GM23338 (cell line): ENCODE results near the gene SEC14L1. TPM values are rescaled to one million over a fixed set of nuclear protein-coding genes. Genes with fewer than 3 reads are reported as not detected.

Source experiments
- ATAC-seq: fragments of 200-7000 bp; cut with Tn5 transposase; 3 replicates; pipeline ENCODE4 v1.9.1; 2020
- DNase-seq: peaks from one replicate; pipeline ENCODE4 v3.0.0-alpha.2; 2015; ENCODE audit warnings: low spot score
- H2AFZ ChIP-seq: fragments of 200-600 bp; sonication (generic); 2 replicates; pipeline ENCODE4 v1.8.0; 2016; ENCODE audit warnings: antibody characterized with exemption, mild to moderate bottlenecking, moderate library complexity
- H3F3A ChIP-seq: fragments of 200-600 bp; sonication (generic); replicated peaks from 2 replicates; pipeline ENCODE4 v1.8.0; 2017; ENCODE audit warnings: antibody characterized with exemption, mixed run types, low read depth
- H3K27ac ChIP-seq: fragments of 200-600 bp; sonication (generic); 2 replicates; pipeline ENCODE4 v1.6.1; 2016; ENCODE audit warnings: low read depth
- H3K27me3 ChIP-seq: fragments of 200-600 bp; sonication (generic); 2 replicates; pipeline ENCODE4 v1.8.0; 2016; ENCODE audit warnings: mild to moderate bottlenecking, mixed run types, moderate library complexity; ENCODE audit not compliant: insufficient read depth
- H3K36me3 ChIP-seq: fragments of 200-600 bp; sonication (generic); 2 replicates; pipeline ENCODE4 v1.8.0; 2016; ENCODE audit warnings: mild to moderate bottlenecking; ENCODE audit not compliant: insufficient read depth
- H3K4me1 ChIP-seq: fragments of 200-600 bp; sonication (generic); 2 replicates; pipeline ENCODE4 v1.8.0; 2016; ENCODE audit warnings: mild to moderate bottlenecking, moderate library complexity; ENCODE audit not compliant: insufficient read depth
- H3K4me2 ChIP-seq: fragments of 200-600 bp; sonication (generic); 2 replicates; pipeline ENCODE4 v1.7.1; 2017; ENCODE audit warnings: mixed run types
- H3K4me3 ChIP-seq: fragments of 200-600 bp; sonication (generic); 2 replicates; pipeline ENCODE4 v1.6.1; 2016; ENCODE audit warnings: mixed run types
- H3K79me2 ChIP-seq: fragments of 200-600 bp; sonication (generic); replicated peaks from 2 replicates; pipeline ENCODE4 v1.8.0; 2017; ENCODE audit warnings: mild to moderate bottlenecking; ENCODE audit not compliant: insufficient read depth
- H3K9me2 ChIP-seq: fragments of 200-600 bp; sonication (generic); 2 replicates; pipeline ENCODE4 v1.8.0; 2017; ENCODE audit not compliant: insufficient read depth
- H4K20me1 ChIP-seq: fragments of 200-600 bp; sonication (generic); replicated peaks from 2 replicates; pipeline ENCODE4 v1.8.0; 2017; ENCODE audit warnings: mild to moderate bottlenecking; ENCODE audit not compliant: insufficient read depth
- H3K27ac Mint-ChIP-seq: 2 replicates; pipeline ENCODE4 v1.8.0; 2020; ENCODE audit warnings: inconsistent platforms, mild to moderate bottlenecking, moderate library complexity, mixed read lengths
- H3K27me3 Mint-ChIP-seq: 3 replicates; pipeline ENCODE4 v1.8.0; 2022; ENCODE audit warnings: low read depth, mild to moderate bottlenecking, moderate library complexity, mixed read lengths, inconsistent platforms; ENCODE audit not compliant: insufficient read depth, poor library complexity
- H3K36me3 Mint-ChIP-seq: 3 replicates; pipeline ENCODE4 v1.8.0; 2021; ENCODE audit warnings: low read depth, mild to moderate bottlenecking, inconsistent platforms, moderate library complexity, mixed read lengths
- H3K4me1 Mint-ChIP-seq: 3 replicates; pipeline ENCODE4 v1.8.0; 2020; ENCODE audit warnings: mild to moderate bottlenecking, inconsistent platforms, mixed read lengths
- H3K4me3 Mint-ChIP-seq: 3 replicates; pipeline ENCODE4 v1.8.0; 2021; ENCODE audit warnings: moderate library complexity, mild to moderate bottlenecking, inconsistent platforms, mixed read lengths
- H3K9me3 Mint-ChIP-seq: 3 replicates; pipeline ENCODE4 v1.8.0; 2020; ENCODE audit warnings: moderate library complexity, mild to moderate bottlenecking, inconsistent platforms, mixed read lengths
- EZH2 ChIP-seq: fragments of 200-600 bp; sonication (generic); IDR thresholded peaks from one replicate; pipeline ENCODE4 v1.8.0; 2017; ENCODE audit warnings: antibody characterized with exemption, mild to moderate bottlenecking, low read depth; ENCODE audit not compliant: unreplicated experiment
- EZH2phosphoT487 ChIP-seq: fragments of 200-600 bp; sonication (generic); IDR thresholded peaks from one replicate; pipeline ENCODE4 v1.8.1; 2018; ENCODE audit warnings: antibody characterized with exemption; ENCODE audit not compliant: unreplicated experiment
- NANOG ChIP-seq: IDR thresholded peaks from 2 replicates; pipeline ENCODE4 v1.6.1; 2016; ENCODE audit warnings: antibody characterized with exemption, borderline replicate concordance
- POLR2AphosphoS5 ChIP-seq: IDR thresholded peaks from 2 replicates; pipeline ENCODE4 v1.6.1; 2016; ENCODE audit warnings: antibody characterized with exemption, low read depth
- STAT1 ChIP-seq: IDR thresholded peaks from one replicate; pipeline ENCODE4 v1.6.1; 2016; ENCODE audit warnings: antibody characterized with exemption; ENCODE audit not compliant: unreplicated experiment
- ZNF114 ChIP-seq: fragments of 250-450 bp; sonication (Bioruptor Pico); IDR thresholded peaks from 2 replicates; pipeline ENCODE4 v1.5.0; 2020; ENCODE audit warnings: mild to moderate bottlenecking, moderate library complexity
- polyA plus RNA-seq: library from polyadenylated mRNA; unstranded; fragments of >200 nt; fragmentation: Nextera tagmentation; extraction: Ambion mirVana; gene quantifications from 2 replicates; pipeline ENCODE4 v1.2.1, GENCODE V29; 2016
- total RNA-seq: library from RNA; depleted of rRNA; stranded (reverse); fragments of >200 nt; shearing (Covaris generic); gene quantifications from 2 replicates; pipeline ENCODE4 v1.2.3, GENCODE V29; 2014
- TF ChIP-seq, protein P1 (sequence below): IDR thresholded peaks from one replicate; pipeline ENCODE4 v1.6.1; 2018; ENCODE audit warnings: antibody characterized with exemption; ENCODE audit not compliant: unreplicated experiment
- TF ChIP-seq, protein P2 (sequence below), 2 experiments: fragments of 200-600 bp in 1 of 2; sonication (generic) in 1 of 2; conservative IDR thresholded peaks; 2 replicates each; pipeline versions ENCODE4 v1.5.1 to v1.6.1; 2016 to 2017; ENCODE audit warnings: antibody characterized with exemption in 2 of 2, low read depth in 2 of 2, mild to moderate bottlenecking in 2 of 2, moderate library complexity in 1 of 2
- TF ChIP-seq, protein P3 (sequence below): fragments of 250-450 bp; sonication (Bioruptor Pico); IDR thresholded peaks from 2 replicates; pipeline ENCODE4 v1.5.0; 2020; ENCODE audit warnings: mild to moderate bottlenecking, moderate library complexity
- TF ChIP-seq, protein P4 (sequence below): IDR thresholded peaks from 2 replicates; pipeline ENCODE4 v1.6.1; 2016; ENCODE audit warnings: antibody characterized with exemption

SEC14L1 gene
- total and polyA plus RNA-seq, 2 experiments from 2014 or later: 26.8 to 54.8 TPM

DNA sequence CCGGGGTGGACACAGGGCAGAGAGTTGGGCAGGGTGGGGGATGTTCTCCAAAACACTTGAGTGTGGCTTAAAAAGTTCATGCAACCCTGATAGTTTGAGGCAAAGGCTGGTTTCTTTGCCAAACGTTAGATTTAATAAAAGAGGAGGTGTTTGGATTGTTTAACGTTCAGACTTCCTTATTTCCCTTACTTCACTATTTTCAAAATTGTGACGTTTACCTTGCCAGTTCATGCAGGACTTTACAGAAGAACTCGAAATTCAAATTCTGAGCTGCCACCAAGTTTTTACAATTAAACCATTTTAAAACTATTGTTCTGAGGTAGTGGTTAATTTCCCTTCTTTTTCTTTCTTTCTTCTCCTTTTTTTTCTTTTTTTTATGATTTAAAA lies 5.5 kb downstream of the SEC14L1 start (continued):
- TF ChIP-seq, protein P1, sequence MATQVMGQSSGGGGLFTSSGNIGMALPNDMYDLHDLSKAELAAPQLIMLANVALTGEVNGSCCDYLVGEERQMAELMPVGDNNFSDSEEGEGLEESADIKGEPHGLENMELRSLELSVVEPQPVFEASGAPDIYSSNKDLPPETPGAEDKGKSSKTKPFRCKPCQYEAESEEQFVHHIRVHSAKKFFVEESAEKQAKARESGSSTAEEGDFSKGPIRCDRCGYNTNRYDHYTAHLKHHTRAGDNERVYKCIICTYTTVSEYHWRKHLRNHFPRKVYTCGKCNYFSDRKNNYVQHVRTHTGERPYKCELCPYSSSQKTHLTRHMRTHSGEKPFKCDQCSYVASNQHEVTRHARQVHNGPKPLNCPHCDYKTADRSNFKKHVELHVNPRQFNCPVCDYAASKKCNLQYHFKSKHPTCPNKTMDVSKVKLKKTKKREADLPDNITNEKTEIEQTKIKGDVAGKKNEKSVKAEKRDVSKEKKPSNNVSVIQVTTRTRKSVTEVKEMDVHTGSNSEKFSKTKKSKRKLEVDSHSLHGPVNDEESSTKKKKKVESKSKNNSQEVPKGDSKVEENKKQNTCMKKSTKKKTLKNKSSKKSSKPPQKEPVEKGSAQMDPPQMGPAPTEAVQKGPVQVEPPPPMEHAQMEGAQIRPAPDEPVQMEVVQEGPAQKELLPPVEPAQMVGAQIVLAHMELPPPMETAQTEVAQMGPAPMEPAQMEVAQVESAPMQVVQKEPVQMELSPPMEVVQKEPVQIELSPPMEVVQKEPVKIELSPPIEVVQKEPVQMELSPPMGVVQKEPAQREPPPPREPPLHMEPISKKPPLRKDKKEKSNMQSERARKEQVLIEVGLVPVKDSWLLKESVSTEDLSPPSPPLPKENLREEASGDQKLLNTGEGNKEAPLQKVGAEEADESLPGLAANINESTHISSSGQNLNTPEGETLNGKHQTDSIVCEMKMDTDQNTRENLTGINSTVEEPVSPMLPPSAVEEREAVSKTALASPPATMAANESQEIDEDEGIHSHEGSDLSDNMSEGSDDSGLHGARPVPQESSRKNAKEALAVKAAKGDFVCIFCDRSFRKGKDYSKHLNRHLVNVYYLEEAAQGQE: no peak
- TF ChIP-seq, protein P2, sequence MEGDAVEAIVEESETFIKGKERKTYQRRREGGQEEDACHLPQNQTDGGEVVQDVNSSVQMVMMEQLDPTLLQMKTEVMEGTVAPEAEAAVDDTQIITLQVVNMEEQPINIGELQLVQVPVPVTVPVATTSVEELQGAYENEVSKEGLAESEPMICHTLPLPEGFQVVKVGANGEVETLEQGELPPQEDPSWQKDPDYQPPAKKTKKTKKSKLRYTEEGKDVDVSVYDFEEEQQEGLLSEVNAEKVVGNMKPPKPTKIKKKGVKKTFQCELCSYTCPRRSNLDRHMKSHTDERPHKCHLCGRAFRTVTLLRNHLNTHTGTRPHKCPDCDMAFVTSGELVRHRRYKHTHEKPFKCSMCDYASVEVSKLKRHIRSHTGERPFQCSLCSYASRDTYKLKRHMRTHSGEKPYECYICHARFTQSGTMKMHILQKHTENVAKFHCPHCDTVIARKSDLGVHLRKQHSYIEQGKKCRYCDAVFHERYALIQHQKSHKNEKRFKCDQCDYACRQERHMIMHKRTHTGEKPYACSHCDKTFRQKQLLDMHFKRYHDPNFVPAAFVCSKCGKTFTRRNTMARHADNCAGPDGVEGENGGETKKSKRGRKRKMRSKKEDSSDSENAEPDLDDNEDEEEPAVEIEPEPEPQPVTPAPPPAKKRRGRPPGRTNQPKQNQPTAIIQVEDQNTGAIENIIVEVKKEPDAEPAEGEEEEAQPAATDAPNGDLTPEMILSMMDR (conservative IDR thresholded peaks at IDR 0.05; ENCODE audit: low read depth in 2 of 2): no peak
- TF ChIP-seq ZNF114 (CRISPR knock-in tag): no peak
- no peak for TF ChIP-seq EZH2
- TF ChIP-seq EZH2phosphoT487: no peak
- TF ChIP-seq STAT1: no peak
- no peak for TF ChIP-seq NANOG
- TF ChIP-seq POLR2AphosphoS5: no peak

DNA sequence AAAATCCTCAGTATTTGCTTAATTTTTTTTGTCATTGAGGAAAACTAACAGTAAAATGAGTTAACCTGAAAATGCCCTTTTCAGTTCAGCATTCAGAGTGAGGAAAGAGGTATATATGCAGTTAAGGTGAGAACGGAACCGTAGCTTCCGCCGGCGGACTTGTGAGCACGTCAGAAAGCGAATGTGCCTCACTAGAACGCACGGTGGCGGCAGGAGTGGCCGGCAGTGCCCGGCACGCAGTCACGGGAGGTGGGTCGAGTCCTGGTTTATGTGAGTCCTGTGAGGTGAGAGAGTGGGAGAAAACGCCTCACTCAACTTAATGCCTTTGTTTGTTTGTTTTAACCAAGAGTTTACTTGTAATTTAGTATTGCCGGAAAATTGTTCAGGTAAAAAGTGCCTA lies 6.1 kb downstream of the SEC14L1 start:
- Mint-ChIP-seq H3K27me3 (peaks cover 14% of the 10 kb centered on the region), H3K4me3 (no peak overlapping the region), H3K36me3 (peaks cover 8% of the 10 kb centered on the region; the same call in 2 of the 3 replicates), H3K9me3 (no peaks in the 10 kb centered on the region), H3K27ac (0 out of 2 replicates have a peak overlapping the region, but pooled peaks have one; percentile 6), H3K4me1 (peaks cover 40% of the 10 kb centered on the region)
- Histone ChIP-seq H3K4me3 (no peak overlapping the region), H4K20me1 (peaks cover 21% of the 10 kb centered on the region), H2AFZ (no peak overlapping the region), H3K79me2 (peaks cover 60% of the 10 kb centered on the region), H3K9me2 (no peaks in the 10 kb centered on the region), H3K4me1 (peaks cover 35% of the 10 kb centered on the region), H3K36me3 (peaks cover 20% of the 10 kb centered on the region; the same call in 1 of the 2 replicates), H3K27me3 (no peaks in the 10 kb centered on the region), H3K27ac (no peak overlapping the region; the same call in 1 of the 2 replicates), H3F3A (peaks cover 9% of the 10 kb centered on the region; the same call in 1 of the 2 replicates), H3K4me2 (peak overlapping the region; percentile 15)
- ATAC-seq: peak; percentile 58
- DNase-seq: peak; percentile 45
- TF ChIP-seq ZNF114 (CRISPR knock-in tag) (no peak), POLR2AphosphoS5 (no peak), EZH2 (no peak), EZH2phosphoT487 (no peak)
- TF ChIP-seq, protein P3, sequence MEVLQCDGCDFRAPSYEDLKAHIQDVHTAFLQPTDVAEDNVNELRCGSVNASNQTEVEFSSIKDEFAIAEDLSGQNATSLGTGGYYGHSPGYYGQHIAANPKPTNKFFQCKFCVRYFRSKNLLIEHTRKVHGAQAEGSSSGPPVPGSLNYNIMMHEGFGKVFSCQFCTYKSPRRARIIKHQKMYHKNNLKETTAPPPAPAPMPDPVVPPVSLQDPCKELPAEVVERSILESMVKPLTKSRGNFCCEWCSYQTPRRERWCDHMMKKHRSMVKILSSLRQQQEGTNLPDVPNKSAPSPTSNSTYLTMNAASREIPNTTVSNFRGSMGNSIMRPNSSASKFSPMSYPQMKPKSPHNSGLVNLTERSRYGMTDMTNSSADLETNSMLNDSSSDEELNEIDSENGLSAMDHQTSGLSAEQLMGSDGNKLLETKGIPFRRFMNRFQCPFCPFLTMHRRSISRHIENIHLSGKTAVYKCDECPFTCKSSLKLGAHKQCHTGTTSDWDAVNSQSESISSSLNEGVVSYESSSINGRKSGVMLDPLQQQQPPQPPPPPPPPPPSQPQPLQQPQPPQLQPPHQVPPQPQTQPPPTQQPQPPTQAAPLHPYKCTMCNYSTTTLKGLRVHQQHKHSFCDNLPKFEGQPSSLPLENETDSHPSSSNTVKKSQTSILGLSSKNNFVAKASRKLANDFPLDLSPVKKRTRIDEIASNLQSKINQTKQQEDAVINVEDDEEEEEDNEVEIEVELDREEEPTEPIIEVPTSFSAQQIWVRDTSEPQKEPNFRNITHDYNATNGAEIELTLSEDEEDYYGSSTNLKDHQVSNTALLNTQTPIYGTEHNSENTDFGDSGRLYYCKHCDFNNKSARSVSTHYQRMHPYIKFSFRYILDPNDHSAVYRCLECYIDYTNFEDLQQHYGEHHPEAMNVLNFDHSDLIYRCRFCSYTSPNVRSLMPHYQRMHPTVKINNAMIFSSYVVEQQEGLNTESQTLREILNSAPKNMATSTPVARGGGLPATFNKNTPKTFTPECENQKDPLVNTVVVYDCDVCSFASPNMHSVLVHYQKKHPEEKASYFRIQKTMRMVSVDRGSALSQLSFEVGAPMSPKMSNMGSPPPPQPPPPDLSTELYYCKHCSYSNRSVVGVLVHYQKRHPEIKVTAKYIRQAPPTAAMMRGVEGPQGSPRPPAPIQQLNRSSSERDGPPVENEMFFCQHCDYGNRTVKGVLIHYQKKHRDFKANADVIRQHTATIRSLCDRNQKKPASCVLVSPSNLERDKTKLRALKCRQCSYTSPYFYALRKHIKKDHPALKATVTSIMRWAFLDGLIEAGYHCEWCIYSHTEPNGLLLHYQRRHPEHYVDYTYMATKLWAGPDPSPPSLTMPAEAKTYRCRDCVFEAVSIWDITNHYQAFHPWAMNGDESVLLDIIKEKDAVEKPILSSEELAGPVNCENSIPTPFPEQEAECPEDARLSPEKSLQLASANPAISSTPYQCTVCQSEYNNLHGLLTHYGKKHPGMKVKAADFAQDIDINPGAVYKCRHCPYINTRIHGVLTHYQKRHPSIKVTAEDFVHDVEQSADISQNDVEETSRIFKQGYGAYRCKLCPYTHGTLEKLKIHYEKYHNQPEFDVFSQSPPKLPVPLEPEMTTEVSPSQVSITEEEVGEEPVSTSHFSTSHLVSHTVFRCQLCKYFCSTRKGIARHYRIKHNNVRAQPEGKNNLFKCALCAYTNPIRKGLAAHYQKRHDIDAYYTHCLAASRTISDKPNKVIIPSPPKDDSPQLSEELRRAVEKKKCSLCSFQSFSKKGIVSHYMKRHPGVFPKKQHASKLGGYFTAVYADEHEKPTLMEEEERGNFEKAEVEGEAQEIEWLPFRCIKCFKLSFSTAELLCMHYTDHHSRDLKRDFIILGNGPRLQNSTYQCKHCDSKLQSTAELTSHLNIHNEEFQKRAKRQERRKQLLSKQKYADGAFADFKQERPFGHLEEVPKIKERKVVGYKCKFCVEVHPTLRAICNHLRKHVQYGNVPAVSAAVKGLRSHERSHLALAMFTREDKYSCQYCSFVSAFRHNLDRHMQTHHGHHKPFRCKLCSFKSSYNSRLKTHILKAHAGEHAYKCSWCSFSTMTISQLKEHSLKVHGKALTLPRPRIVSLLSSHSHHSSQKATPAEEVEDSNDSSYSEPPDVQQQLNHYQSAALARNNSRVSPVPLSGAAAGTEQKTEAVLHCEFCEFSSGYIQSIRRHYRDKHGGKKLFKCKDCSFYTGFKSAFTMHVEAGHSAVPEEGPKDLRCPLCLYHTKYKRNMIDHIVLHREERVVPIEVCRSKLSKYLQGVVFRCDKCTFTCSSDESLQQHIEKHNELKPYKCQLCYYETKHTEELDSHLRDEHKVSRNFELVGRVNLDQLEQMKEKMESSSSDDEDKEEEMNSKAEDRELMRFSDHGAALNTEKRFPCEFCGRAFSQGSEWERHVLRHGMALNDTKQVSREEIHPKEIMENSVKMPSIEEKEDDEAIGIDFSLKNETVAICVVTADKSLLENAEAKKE (CRISPR knock-in tag): no peak
- TF ChIP-seq, protein P4, sequence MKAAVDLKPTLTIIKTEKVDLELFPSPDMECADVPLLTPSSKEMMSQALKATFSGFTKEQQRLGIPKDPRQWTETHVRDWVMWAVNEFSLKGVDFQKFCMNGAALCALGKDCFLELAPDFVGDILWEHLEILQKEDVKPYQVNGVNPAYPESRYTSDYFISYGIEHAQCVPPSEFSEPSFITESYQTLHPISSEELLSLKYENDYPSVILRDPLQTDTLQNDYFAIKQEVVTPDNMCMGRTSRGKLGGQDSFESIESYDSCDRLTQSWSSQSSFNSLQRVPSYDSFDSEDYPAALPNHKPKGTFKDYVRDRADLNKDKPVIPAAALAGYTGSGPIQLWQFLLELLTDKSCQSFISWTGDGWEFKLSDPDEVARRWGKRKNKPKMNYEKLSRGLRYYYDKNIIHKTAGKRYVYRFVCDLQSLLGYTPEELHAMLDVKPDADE: no peak
